ENCODE data around the gene PFDN2. TPM values are rescaled to one million over a fixed set of nuclear protein-coding genes. Genes with fewer than 3 reads are reported as not detected.

The PFDN2 gene
- total and polyA plus RNA-seq, 2 of the 8 experiments (the other 6 are each of a cell fraction or from before 2014, with no cell fraction given), result 66.2 to 71.2 TPM

GRCh38 chr1:161161652-161162051, 43.8 kb upstream of the PFDN2 start (continued):
- TF ChIP-seq CHD7 (IDR thresholded peaks at IDR 0.05; ENCODE audit: insufficient replicate concordance, low read length) (no peak), SIX5 (IDR thresholded peaks at IDR 0.05; ENCODE audit: low read depth, low read length) (no peak), RXRA (IDR thresholded peaks at IDR 0.05; ENCODE audit: insufficient read depth, low read depth, low read length) (no peak), TCF12 (IDR thresholded peaks at IDR 0.05; ENCODE audit: low read depth, low read length) (no peak), KDM4A (IDR thresholded peaks at IDR 0.05; ENCODE audit: low read depth, low read length, severe bottlenecking) (no peak), SP4 (IDR thresholded peaks at IDR 0.05; ENCODE audit: low read length) (no peak), KDM1A (IDR thresholded peaks at IDR 0.05; ENCODE audit: borderline replicate concordance, low read length) (no peak), HDAC2 (IDR thresholded peaks at IDR 0.05; ENCODE audit: borderline replicate concordance in 1 of 2, low read depth in 2 of 2, low read length in 2 of 2) (no peak)

Data from H1 (cell line).